Gastroesophageal sphincter (tissue), 4 donors: ENCODE data around the gene HAVCR2. TPM values are rescaled to one million over a fixed set of nuclear protein-coding genes. Genes with fewer than 3 reads are reported as not detected.

Experiments used
- ATAC-seq: fragments of 150-250 bp; one replicate; pipeline ENCODE4 v1.9.1; 2016; ENCODE audit warnings: mild to moderate bottlenecking, moderate library complexity
- H3K27ac ChIP-seq, 4 donors: fragments of 200-600 bp; sonication (generic) in 3 of 4; 1 replicate in 3 of 4; 2 replicates in 1 of 4; pipeline ENCODE4 v1.5.1; 2016 to 2019
- H3K27me3 ChIP-seq: fragments of 200-600 bp; sonication (generic); one replicate; pipeline ENCODE4 v1.5.1; 2019
- H3K36me3 ChIP-seq, 2 donors: fragments of 200-600 bp; sonication (generic); one replicate each; pipeline ENCODE4 v1.5.1; 2019; ENCODE audit warnings: control low read depth in 1 of 2
- H3K4me1 ChIP-seq, 3 donors: fragments of 200-600 bp; sonication (generic); 1 replicate in 2 of 3; 2 replicates in 1 of 3; pipeline ENCODE4 v1.5.1; 2016 to 2019; ENCODE audit warnings: control low read depth in 2 of 3
- H3K4me3 ChIP-seq, 2 donors: fragments of 200-600 bp; sonication (generic); one replicate each; pipeline ENCODE4 v1.5.1; 2019; ENCODE audit warnings: mild to moderate bottlenecking in 1 of 2, moderate library complexity in 1 of 2
- H3K9me3 ChIP-seq, 3 donors: fragments of 200-600 bp; sonication (generic); one replicate each; pipeline ENCODE4 v1.5.1; 2017 to 2019; ENCODE audit warnings: control low read depth in 2 of 3
- CTCF ChIP-seq, 4 experiments: fragments of 200-600 bp in 2 of 4; fragments of 450-650 bp in 2 of 4; sonication (generic) in 1 of 4; IDR thresholded peaks; one replicate each; pipeline ENCODE4 v1.5.1; 2017 to 2019; ENCODE audit warnings: antibody characterized with exemption in 4 of 4, mild to moderate bottlenecking in 2 of 4, moderate library complexity in 2 of 4
- EP300 ChIP-seq: sonication (generic); formaldehyde crosslinking; IDR thresholded peaks from one replicate; pipeline ENCODE4 v1.6.1; 2017; ENCODE audit warnings: antibody characterized with exemption, mild to moderate bottlenecking
- POLR2A ChIP-seq, 2 donors: fragments of 450-650 bp; IDR thresholded peaks; one replicate each; pipeline ENCODE4 v1.6.1; 2017; ENCODE audit warnings: antibody characterized with exemption in 2 of 2, mild to moderate bottlenecking in 2 of 2, moderate library complexity in 1 of 2
- POLR2AphosphoS5 ChIP-seq: sonication (generic); formaldehyde crosslinking; IDR thresholded peaks from one replicate; pipeline ENCODE4 v1.6.1; 2017; ENCODE audit warnings: antibody characterized with exemption
- WGBS, 2 donors: methylation state at CpG; one replicate each; pipeline ENCODE4 v1.1.5; 2018; ENCODE audit warnings: low coverage in 1 of 2; 5-methylcytosine and 5-hydroxymethylcytosine counted together
- total RNA-seq, 4 donors: library from RNA; depleted of rRNA; stranded (reverse); fragments of >200 nt; gene quantifications; one replicate each; pipeline ENCODE4 v1.1.0, GENCODE V29; 2016

HAVCR2 gene
- total RNA-seq, 4 donors from 2014 or later, result 4.7 to 15.2 (median 10.1) TPM

DNA sequence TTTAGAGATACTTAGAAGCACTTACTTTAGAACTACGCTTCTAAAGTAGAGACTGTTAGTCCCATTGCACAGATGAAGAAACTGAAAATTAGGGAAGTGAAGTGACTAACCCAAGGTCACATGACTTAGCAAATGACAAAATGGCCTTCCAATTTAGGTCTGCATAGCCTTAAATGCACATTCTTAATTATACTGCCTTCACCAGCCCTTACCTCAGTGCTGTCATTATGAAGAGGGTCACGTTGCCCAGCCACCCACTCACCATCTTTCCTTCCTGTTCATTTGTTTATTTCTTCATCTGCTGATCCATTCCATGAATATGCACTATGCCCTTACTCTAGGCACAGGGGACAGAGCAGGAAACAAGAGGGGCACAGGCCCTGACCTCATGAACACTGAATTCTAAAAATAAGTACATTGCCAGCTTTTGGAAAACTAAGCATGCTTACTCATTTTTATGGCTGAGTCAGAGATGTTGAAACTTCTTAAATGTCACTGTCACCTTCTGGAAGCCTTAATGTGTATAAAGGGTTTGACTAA, 8.6 kb downstream of the HAVCR2 start:
- WGBS, 2 donors, result 62 to 67% methylated on average over 2 of the region's 2 CpGs
- H3K4me3 ChIP-seq, result no peak overlapping the region
- no peaks in the 10 kb centered on the region for H3K9me3 ChIP-seq
- TF ChIP-seq POLR2A (IDR thresholded peaks at IDR 0.05) (no peak), CTCF (IDR thresholded peaks at IDR 0.05) (no peak), POLR2AphosphoS5 (no peak), EP300 (no peak)
- no peaks in the 10 kb centered on the region for H3K4me1 ChIP-seq
- peak; percentile 36 for ATAC-seq
- H3K27ac ChIP-seq, result no peak overlapping the region
- H3K36me3 ChIP-seq, result no peaks in the 10 kb centered on the region
- H3K27me3 ChIP-seq, result no peaks in the 10 kb centered on the region

DNA sequence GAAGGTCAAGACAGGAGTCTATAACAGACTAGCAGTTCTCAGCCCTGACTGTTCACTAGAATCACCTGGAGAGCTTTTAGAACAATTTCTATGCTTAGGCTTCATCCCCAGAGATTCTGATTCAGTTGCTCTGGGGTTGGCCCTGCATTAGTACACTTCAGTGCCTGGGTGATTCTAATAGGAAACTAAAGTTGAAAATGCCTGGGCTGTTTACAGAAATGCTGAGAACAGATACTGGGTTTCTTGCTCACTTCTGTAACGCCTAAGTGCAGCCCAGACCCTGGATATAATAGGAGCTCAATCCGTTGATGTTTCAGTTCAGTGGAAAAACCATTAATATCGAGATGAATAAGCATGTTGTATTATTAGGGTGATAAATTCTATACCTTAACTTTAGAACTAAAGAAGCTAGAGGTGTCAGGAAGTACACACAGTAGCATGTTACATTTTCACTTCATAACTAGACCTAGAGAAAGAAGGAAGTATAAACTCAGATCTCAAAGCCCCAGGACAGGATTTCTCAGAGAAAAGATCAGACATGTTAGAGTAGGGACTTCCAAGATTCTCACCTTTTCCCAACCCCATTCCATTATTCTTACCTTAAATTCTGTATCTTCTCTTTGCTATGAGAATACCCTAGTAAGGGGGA, 20.4 kb downstream of the HAVCR2 start:
- WGBS, 2 donors, result 33 to 52% methylated on average over 3 of the region's 3 CpGs
- no peaks in the 10 kb centered on the region for H3K27me3 ChIP-seq
- H3K9me3 ChIP-seq, result no peaks in the 10 kb centered on the region
- ATAC-seq, result no peak
- no peaks in the 10 kb centered on the region for H3K4me1 ChIP-seq
- no peak overlapping the region for H3K27ac ChIP-seq
- TF ChIP-seq EP300 (no peak), POLR2AphosphoS5 (no peak), POLR2A (IDR thresholded peaks at IDR 0.05) (no peak), CTCF (IDR thresholded peaks at IDR 0.05) (no peak)
- H3K36me3 ChIP-seq, result peaks cover 0 to 9% of the 10 kb centered on the region in 2 donors
- no peak overlapping the region for H3K4me3 ChIP-seq

DNA sequence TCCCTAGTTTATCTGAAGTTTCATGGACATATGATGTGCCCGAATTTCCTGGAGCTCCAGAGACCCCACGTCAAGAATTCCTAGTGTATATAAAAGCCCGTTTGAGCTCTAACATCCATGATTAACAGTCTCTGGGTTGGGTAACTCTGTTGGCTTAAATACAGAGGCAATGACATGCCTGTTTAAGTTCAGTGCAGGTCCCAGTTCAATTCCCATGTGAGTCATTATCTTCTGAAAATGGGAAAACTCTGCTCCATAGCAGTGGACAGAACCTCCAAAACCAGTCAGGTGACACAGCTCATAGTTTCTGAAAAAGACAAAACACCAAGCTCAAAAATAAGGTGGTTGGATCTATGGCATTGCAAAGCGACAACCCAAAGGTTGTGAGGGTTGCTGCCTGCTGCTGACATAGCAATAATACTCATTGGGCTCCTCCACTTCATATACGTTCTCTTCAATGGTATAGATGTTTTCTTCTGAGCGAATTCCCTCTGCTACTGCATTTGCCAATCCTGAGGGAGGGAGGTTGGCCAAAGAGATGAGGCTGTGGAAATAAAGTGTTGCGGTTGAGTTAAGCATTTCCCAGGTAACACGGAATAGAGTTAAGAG, 22.0 kb downstream of the HAVCR2 start:
- Histone ChIP-seq H3K36me3 (peaks cover 0 to 9% of the 10 kb centered on the region in 2 donors), H3K9me3 (no peaks in the 10 kb centered on the region), H3K27ac (no peak overlapping the region), H3K4me3 (no peak overlapping the region), H3K4me1 (no peaks in the 10 kb centered on the region), H3K27me3 (no peaks in the 10 kb centered on the region)
- ATAC-seq, result no peak
- TF ChIP-seq EP300 (no peak), POLR2AphosphoS5 (no peak), POLR2A (IDR thresholded peaks at IDR 0.05) (no peak), CTCF (IDR thresholded peaks at IDR 0.05) (no peak)
- WGBS, 2 donors, result 80 to 89% methylated on average over 5 to 6 of the region's 8 CpGs

- Histone ChIP-seq H3K4me1 (no peaks in the 10 kb centered on the region), H3K36me3 (peaks cover 0 to 9% of the 10 kb centered on the region in 2 donors), H3K27me3 (no peaks in the 10 kb centered on the region), H3K4me3 (no peak overlapping the region), H3K9me3 (no peaks in the 10 kb centered on the region), H3K27ac (no peak overlapping the region)
- TF ChIP-seq CTCF (IDR thresholded peaks at IDR 0.05), result no peak
- TF ChIP-seq POLR2A (IDR thresholded peaks at IDR 0.05), result no peak
- no peak for TF ChIP-seq EP300
- TF ChIP-seq POLR2AphosphoS5, result no peak
- no peak for ATAC-seq
- 74 to 86% methylated on average over 3 to 4 of the region's 4 CpGs for WGBS, 2 donors
These were observed 22.9 kb downstream of the HAVCR2 start for GRCh38 chr5:157085930-157086329.

GRCh38 chr5:157080286-157080685, 28.6 kb downstream of the HAVCR2 start:
- Histone ChIP-seq H3K27me3 (no peaks in the 10 kb centered on the region), H3K9me3 (no peaks in the 10 kb centered on the region), H3K27ac (no peak overlapping the region), H3K4me1 (no peaks in the 10 kb centered on the region), H3K36me3 (no peaks in the 10 kb centered on the region), H3K4me3 (no peak overlapping the region)
- WGBS, 2 donors, result 57% methylated on average over 2 of the region's 2 CpGs; no CpG with 5 or more reads in 1 of the 2 donors
- no peak for ATAC-seq
- TF ChIP-seq CTCF (IDR thresholded peaks at IDR 0.05), result no peak
